Neuronal stem cell (in vitro differentiated cells): ENCODE measurements around the gene LGALS12.

Experiments
- DNase-seq: peaks from one replicate; pipeline ENCODE4 v3.0.0-alpha.2; 2013; ENCODE audit warnings: low spot score
- H2AFZ ChIP-seq: one replicate; pipeline ENCODE4 v1.6.1; 2013; ENCODE audit warnings: mild to moderate bottlenecking, low read length, inconsistent platforms
- H2AK5ac ChIP-seq: 2 replicates; pipeline ENCODE4 v1.6.1; 2013; ENCODE audit warnings: low read depth, mild to moderate bottlenecking, inconsistent platforms, low read length, moderate library complexity, mixed read lengths
- H2BK120ac ChIP-seq: 2 replicates; pipeline ENCODE4 v1.6.1; 2013; ENCODE audit warnings: low read depth, mild to moderate bottlenecking, inconsistent platforms, low read length, moderate library complexity, mixed read lengths
- H2BK12ac ChIP-seq: one replicate; pipeline ENCODE4 v1.6.1; 2013; ENCODE audit warnings: low read length, inconsistent platforms
- H2BK15ac ChIP-seq: 2 replicates; pipeline ENCODE4 v1.6.1; 2013; ENCODE audit warnings: mild to moderate bottlenecking, low read length, inconsistent platforms, mixed read lengths
- H2BK5ac ChIP-seq: one replicate; pipeline ENCODE4 v1.6.1; 2013; ENCODE audit warnings: inconsistent platforms, mild to moderate bottlenecking, low read length, moderate library complexity
- H3K14ac ChIP-seq: one replicate; pipeline ENCODE4 v1.6.1; 2013; ENCODE audit warnings: low read length, inconsistent platforms
- H3K18ac ChIP-seq: 2 replicates; pipeline ENCODE4 v1.6.1; 2013; ENCODE audit warnings: low read length, inconsistent platforms
- H3K23ac ChIP-seq: 2 replicates; pipeline ENCODE4 v1.6.1; 2013; ENCODE audit warnings: low read depth, mild to moderate bottlenecking, mixed read lengths, low read length, inconsistent platforms; ENCODE audit not compliant: poor library complexity
- H3K27ac ChIP-seq: replicated peaks from 3 replicates; pipeline ENCODE4 v1.5.1; 2013; ENCODE audit warnings: low read length, inconsistent platforms
- H3K27me3 ChIP-seq, 3 experiments: 2 replicates each; pipeline ENCODE4 v1.6.1; 2013; ENCODE audit warnings: low read length in 3 of 3, mild to moderate bottlenecking in 2 of 3, inconsistent platforms in 1 of 3, low read depth in 1 of 3, mixed read lengths in 1 of 3, moderate library complexity in 1 of 3; ENCODE audit not compliant: control insufficient read depth in 3 of 3, insufficient read depth in 3 of 3
- H3K36me3 ChIP-seq, 2 donors: replicated peaks in 1 of 2; 2 replicates each; pipeline ENCODE4 v1.6.1; 2013; ENCODE audit warnings: low read length in 2 of 2; ENCODE audit not compliant: control insufficient read depth in 2 of 2, insufficient read depth in 2 of 2
- H3K4ac ChIP-seq: 2 replicates; pipeline ENCODE4 v1.6.1; 2013; ENCODE audit warnings: inconsistent platforms, mild to moderate bottlenecking, low read length, moderate library complexity
- H3K4me1 ChIP-seq, 2 donors: 1 replicate in 1 of 2; 2 replicates in 1 of 2; pipeline ENCODE4 v1.6.1; 2013; ENCODE audit warnings: low read length in 2 of 2, low read depth in 1 of 2; ENCODE audit not compliant: control insufficient read depth in 2 of 2, insufficient read depth in 1 of 2
- H3K4me2 ChIP-seq: one replicate; pipeline ENCODE4 v1.6.1; 2013; ENCODE audit warnings: mild to moderate bottlenecking, low read length, inconsistent platforms; ENCODE audit not compliant: insufficient read depth, poor library complexity, severe bottlenecking
- H3K4me3 ChIP-seq, 2 donors: 2 replicates each; pipeline ENCODE4 v1.5.1; 2013; ENCODE audit warnings: low read length in 2 of 2, mild to moderate bottlenecking in 2 of 2, inconsistent platforms in 1 of 2, moderate library complexity in 1 of 2
- H3K79me1 ChIP-seq: one replicate; pipeline ENCODE4 v1.6.1; 2013; ENCODE audit warnings: low read depth, mild to moderate bottlenecking, inconsistent platforms, low read length, moderate library complexity
- H3K9ac ChIP-seq: one replicate; pipeline ENCODE4 v1.6.1; 2013; ENCODE audit warnings: mild to moderate bottlenecking, low read depth, low read length, inconsistent platforms; ENCODE audit not compliant: poor library complexity
- H3K9me3 ChIP-seq, 2 donors: replicated peaks in 1 of 2; 2 replicates each; pipeline versions ENCODE3 to v1.6.1; 2013; ENCODE audit warnings: low read length in 2 of 2, mild to moderate bottlenecking in 2 of 2, inconsistent platforms in 1 of 2, low read depth in 1 of 2, mixed read lengths in 1 of 2, moderate library complexity in 1 of 2; ENCODE audit not compliant: control insufficient read depth in 2 of 2, insufficient read depth in 1 of 2
- H4K8ac ChIP-seq: one replicate; pipeline ENCODE4 v1.6.1; 2013; ENCODE audit warnings: low read depth, mild to moderate bottlenecking, inconsistent platforms, low read length, moderate library complexity
- H4K91ac ChIP-seq: one replicate; pipeline ENCODE4 v1.6.1; 2013; ENCODE audit warnings: low read length, low read depth, mild to moderate bottlenecking, inconsistent platforms; ENCODE audit not compliant: poor library complexity
- WGBS, 2 donors: extraction: QIAGEN DNeasy Blood & Tissue Kit; methylation state at CpG; one replicate each; pipeline ENCODE4 v1.1.7; 2013; ENCODE audit warnings: missing lambda C conversion rate in 2 of 2, mixed read lengths in 1 of 2; ENCODE audit not compliant: insufficient read length in 2 of 2, insufficient replicate concordance in 1 of 2; ENCODE audit errors: extremely low coverage in 2 of 2; 5-methylcytosine and 5-hydroxymethylcytosine counted together

Gene LGALS12

GRCh38 chr11:63472372-63472771 is 33.5 kb upstream of the LGALS12 start:
- Histone ChIP-seq H3K4me2 (no peak overlapping the region), H2BK12ac (no peak overlapping the region), H2BK15ac (no peak overlapping the region), H3K4ac (no peak overlapping the region), H3K4me1 (no peaks in the 10 kb centered on the region), H3K79me1 (no peaks in the 10 kb centered on the region), H3K18ac (no peak overlapping the region), H2AK5ac (no peak overlapping the region), H3K14ac (no peak overlapping the region), H3K27ac (no peak overlapping the region), H2BK120ac (no peak overlapping the region), H3K4me3 (no peak overlapping the region), H2BK5ac (no peak overlapping the region), H4K8ac (no peak overlapping the region), H2AFZ (no peak overlapping the region), H3K27me3 (no peaks in the 10 kb centered on the region), H3K9ac (no peak overlapping the region), H4K91ac (no peak overlapping the region), H3K36me3 (no peaks in the 10 kb centered on the region), H3K23ac (no peak overlapping the region), H3K9me3 (peaks cover 0 to 2% of the 10 kb centered on the region in 2 donors)
- no peak for DNase-seq
- WGBS, 2 donors: no CpG with 5 or more reads among the region's 3 CpGs

GRCh38 chr11:63476618-63477017 is 29.3 kb upstream of the LGALS12 start:
- DNase-seq: no peak
- Histone ChIP-seq H3K4me3 (no peak overlapping the region), H3K4ac (no peak overlapping the region), H3K27ac (no peak overlapping the region), H3K4me2 (no peak overlapping the region), H2AFZ (no peak overlapping the region), H2BK5ac (no peak overlapping the region), H2BK120ac (no peak overlapping the region), H4K91ac (no peak overlapping the region), H3K9ac (no peak overlapping the region), H3K23ac (no peak overlapping the region), H3K9me3 (peaks cover 0 to 2% of the 10 kb centered on the region in 2 donors), H3K79me1 (no peaks in the 10 kb centered on the region), H4K8ac (no peak overlapping the region), H3K36me3 (no peaks in the 10 kb centered on the region), H3K14ac (no peak overlapping the region), H3K18ac (no peak overlapping the region), H2BK12ac (no peak overlapping the region), H3K27me3 (no peaks in the 10 kb centered on the region), H2AK5ac (no peak overlapping the region), H3K4me1 (no peaks in the 10 kb centered on the region), H2BK15ac (no peak overlapping the region)

- Histone ChIP-seq H3K4me2 (no peak overlapping the region), H3K27ac (no peak overlapping the region), H3K27me3 (no peaks in the 10 kb centered on the region), H2BK5ac (no peak overlapping the region), H3K18ac (no peak overlapping the region), H3K36me3 (no peaks in the 10 kb centered on the region), H4K91ac (no peak overlapping the region), H3K14ac (no peak overlapping the region), H3K4me3 (no peak overlapping the region), H3K9ac (no peak overlapping the region), H2AK5ac (no peak overlapping the region), H2BK120ac (no peak overlapping the region), H3K79me1 (no peaks in the 10 kb centered on the region), H3K23ac (no peak overlapping the region), H2BK15ac (no peak overlapping the region), H3K9me3 (no peaks in the 10 kb centered on the region), H3K4ac (no peak overlapping the region), H2AFZ (peak overlapping the region; percentile 69), H3K4me1 (no peaks in the 10 kb centered on the region), H4K8ac (no peak overlapping the region), H2BK12ac (no peak overlapping the region)
- peak; percentile 49 for DNase-seq
- WGBS, 2 donors: no CpG with 5 or more reads among the region's 5 CpGs
These were observed 27.0 kb upstream of the LGALS12 start for GRCh38 chr11:63478896-63479295.

GRCh38 chr11:63480039-63480438 is 25.8 kb upstream of the LGALS12 start:
- Histone ChIP-seq H3K4ac (no peak overlapping the region), H3K36me3 (no peaks in the 10 kb centered on the region), H3K18ac (no peak overlapping the region), H3K4me1 (no peaks in the 10 kb centered on the region), H2BK15ac (no peak overlapping the region), H3K27me3 (no peaks in the 10 kb centered on the region), H3K14ac (no peak overlapping the region), H2BK12ac (no peak overlapping the region), H4K8ac (no peak overlapping the region), H4K91ac (no peak overlapping the region), H3K79me1 (no peaks in the 10 kb centered on the region), H3K23ac (no peak overlapping the region), H3K4me2 (no peak overlapping the region), H3K4me3 (no peak overlapping the region), H3K9me3 (no peaks in the 10 kb centered on the region), H3K9ac (no peak overlapping the region), H2BK5ac (no peak overlapping the region), H2BK120ac (no peak overlapping the region), H3K27ac (no peak overlapping the region), H2AK5ac (no peak overlapping the region), H2AFZ (no peak overlapping the region)
- WGBS, 2 donors: no CpG with 5 or more reads among the region's 6 CpGs
- no peak for DNase-seq
